ENCODE results near the gene GBP3. TPM values are rescaled to one million over a fixed set of nuclear protein-coding genes. Genes with fewer than 3 reads are reported as not detected.

Gene GBP3, protein sequence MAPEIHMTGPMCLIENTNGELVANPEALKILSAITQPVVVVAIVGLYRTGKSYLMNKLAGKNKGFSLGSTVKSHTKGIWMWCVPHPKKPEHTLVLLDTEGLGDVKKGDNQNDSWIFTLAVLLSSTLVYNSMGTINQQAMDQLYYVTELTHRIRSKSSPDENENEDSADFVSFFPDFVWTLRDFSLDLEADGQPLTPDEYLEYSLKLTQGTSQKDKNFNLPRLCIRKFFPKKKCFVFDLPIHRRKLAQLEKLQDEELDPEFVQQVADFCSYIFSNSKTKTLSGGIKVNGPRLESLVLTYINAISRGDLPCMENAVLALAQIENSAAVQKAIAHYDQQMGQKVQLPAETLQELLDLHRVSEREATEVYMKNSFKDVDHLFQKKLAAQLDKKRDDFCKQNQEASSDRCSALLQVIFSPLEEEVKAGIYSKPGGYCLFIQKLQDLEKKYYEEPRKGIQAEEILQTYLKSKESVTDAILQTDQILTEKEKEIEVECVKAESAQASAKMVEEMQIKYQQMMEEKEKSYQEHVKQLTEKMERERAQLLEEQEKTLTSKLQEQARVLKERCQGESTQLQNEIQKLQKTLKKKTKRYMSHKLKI
- total RNA-seq (2014; rRNA removed; shearing (Covaris generic)), result not detected in 2 replicates
- 0.13 TPM in 1 of 2 replicates, not detected in the other for polyA plus RNA-seq (2016; fragmentation: Nextera tagmentation; extraction: Ambion mirVana)
- long read RNA-seq, result 0 reads

- peak within 1 kb of the TSS; percentile 9; the same call in 1 of the 2 replicates for H3K27ac Mint-ChIP-seq
- H3K4me1 ChIP-seq (ENCODE audit: insufficient read depth), result no peaks in the 10 kb centered on the region; the same call in 1 of the 2 replicates
- H3K36me3 Mint-ChIP-seq (ENCODE audit: low read depth), result no peaks in the 10 kb centered on the region
- ATAC-seq, result peak; percentile 64
- no peaks in the 10 kb centered on the region for H3K79me2 ChIP-seq (replicated peaks; ENCODE audit: insufficient read depth)
- DNase-seq (ENCODE audit: low spot score), result no peak
- no peaks in the 10 kb centered on the region for H3F3A ChIP-seq (replicated peaks; ENCODE audit: low read depth)
- H3K4me3 ChIP-seq, result no peak within 1 kb of the TSS
- H2AFZ ChIP-seq, result peak within 1 kb of the TSS; percentile 72
- H3K9me2 ChIP-seq (ENCODE audit: insufficient read depth), result no peaks in the 10 kb centered on the region
- H3K27me3 Mint-ChIP-seq (ENCODE audit: insufficient read depth, low read depth, poor library complexity), result peaks cover 5% of the 10 kb centered on the region
- H3K27me3 ChIP-seq (ENCODE audit: insufficient read depth), result no peaks in the 10 kb centered on the region
- no peaks in the 10 kb centered on the region; the same call in 2 of the 3 replicates for H3K9me3 Mint-ChIP-seq
- no peak within 1 kb of the TSS for H3K27ac ChIP-seq (ENCODE audit: low read depth)
- H4K20me1 ChIP-seq (replicated peaks; ENCODE audit: insufficient read depth), result no peaks in the 10 kb centered on the region
- H3K4me1 Mint-ChIP-seq, result peaks cover 9% of the 10 kb centered on the region
- H3K4me2 ChIP-seq, result no peak within 1 kb of the TSS
- H3K4me3 Mint-ChIP-seq, result no peak within 1 kb of the TSS
- no peaks in the 10 kb centered on the region for H3K36me3 ChIP-seq (ENCODE audit: insufficient read depth)
- TF ChIP-seq STAT1 (IDR thresholded peaks at IDR 0.05; ENCODE audit: unreplicated experiment) (no peak), JUNB (IDR thresholded peaks at IDR 0.05; ENCODE audit: unreplicated experiment) (no peak), ZNF331 (CRISPR knock-in tag; IDR thresholded peaks at IDR 0.05; ENCODE audit: low read depth) (no peak), CTCF (conservative IDR thresholded peaks at IDR 0.05; ENCODE audit: low read depth in 2 of 2) (no peak), EZH2phosphoT487 (IDR thresholded peaks at IDR 0.05; ENCODE audit: unreplicated experiment) (no peak), NANOG (IDR thresholded peaks at IDR 0.05; ENCODE audit: borderline replicate concordance) (no peak), EZH2 (IDR thresholded peaks at IDR 0.05; ENCODE audit: low read depth, unreplicated experiment) (no peak), ZNF114 (CRISPR knock-in tag; IDR thresholded peaks at IDR 0.05) (no peak)
- TF ChIP-seq, protein P1, sequence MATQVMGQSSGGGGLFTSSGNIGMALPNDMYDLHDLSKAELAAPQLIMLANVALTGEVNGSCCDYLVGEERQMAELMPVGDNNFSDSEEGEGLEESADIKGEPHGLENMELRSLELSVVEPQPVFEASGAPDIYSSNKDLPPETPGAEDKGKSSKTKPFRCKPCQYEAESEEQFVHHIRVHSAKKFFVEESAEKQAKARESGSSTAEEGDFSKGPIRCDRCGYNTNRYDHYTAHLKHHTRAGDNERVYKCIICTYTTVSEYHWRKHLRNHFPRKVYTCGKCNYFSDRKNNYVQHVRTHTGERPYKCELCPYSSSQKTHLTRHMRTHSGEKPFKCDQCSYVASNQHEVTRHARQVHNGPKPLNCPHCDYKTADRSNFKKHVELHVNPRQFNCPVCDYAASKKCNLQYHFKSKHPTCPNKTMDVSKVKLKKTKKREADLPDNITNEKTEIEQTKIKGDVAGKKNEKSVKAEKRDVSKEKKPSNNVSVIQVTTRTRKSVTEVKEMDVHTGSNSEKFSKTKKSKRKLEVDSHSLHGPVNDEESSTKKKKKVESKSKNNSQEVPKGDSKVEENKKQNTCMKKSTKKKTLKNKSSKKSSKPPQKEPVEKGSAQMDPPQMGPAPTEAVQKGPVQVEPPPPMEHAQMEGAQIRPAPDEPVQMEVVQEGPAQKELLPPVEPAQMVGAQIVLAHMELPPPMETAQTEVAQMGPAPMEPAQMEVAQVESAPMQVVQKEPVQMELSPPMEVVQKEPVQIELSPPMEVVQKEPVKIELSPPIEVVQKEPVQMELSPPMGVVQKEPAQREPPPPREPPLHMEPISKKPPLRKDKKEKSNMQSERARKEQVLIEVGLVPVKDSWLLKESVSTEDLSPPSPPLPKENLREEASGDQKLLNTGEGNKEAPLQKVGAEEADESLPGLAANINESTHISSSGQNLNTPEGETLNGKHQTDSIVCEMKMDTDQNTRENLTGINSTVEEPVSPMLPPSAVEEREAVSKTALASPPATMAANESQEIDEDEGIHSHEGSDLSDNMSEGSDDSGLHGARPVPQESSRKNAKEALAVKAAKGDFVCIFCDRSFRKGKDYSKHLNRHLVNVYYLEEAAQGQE (IDR thresholded peaks at IDR 0.05; ENCODE audit: unreplicated experiment), result no peak
- TF ChIP-seq, protein P2, sequence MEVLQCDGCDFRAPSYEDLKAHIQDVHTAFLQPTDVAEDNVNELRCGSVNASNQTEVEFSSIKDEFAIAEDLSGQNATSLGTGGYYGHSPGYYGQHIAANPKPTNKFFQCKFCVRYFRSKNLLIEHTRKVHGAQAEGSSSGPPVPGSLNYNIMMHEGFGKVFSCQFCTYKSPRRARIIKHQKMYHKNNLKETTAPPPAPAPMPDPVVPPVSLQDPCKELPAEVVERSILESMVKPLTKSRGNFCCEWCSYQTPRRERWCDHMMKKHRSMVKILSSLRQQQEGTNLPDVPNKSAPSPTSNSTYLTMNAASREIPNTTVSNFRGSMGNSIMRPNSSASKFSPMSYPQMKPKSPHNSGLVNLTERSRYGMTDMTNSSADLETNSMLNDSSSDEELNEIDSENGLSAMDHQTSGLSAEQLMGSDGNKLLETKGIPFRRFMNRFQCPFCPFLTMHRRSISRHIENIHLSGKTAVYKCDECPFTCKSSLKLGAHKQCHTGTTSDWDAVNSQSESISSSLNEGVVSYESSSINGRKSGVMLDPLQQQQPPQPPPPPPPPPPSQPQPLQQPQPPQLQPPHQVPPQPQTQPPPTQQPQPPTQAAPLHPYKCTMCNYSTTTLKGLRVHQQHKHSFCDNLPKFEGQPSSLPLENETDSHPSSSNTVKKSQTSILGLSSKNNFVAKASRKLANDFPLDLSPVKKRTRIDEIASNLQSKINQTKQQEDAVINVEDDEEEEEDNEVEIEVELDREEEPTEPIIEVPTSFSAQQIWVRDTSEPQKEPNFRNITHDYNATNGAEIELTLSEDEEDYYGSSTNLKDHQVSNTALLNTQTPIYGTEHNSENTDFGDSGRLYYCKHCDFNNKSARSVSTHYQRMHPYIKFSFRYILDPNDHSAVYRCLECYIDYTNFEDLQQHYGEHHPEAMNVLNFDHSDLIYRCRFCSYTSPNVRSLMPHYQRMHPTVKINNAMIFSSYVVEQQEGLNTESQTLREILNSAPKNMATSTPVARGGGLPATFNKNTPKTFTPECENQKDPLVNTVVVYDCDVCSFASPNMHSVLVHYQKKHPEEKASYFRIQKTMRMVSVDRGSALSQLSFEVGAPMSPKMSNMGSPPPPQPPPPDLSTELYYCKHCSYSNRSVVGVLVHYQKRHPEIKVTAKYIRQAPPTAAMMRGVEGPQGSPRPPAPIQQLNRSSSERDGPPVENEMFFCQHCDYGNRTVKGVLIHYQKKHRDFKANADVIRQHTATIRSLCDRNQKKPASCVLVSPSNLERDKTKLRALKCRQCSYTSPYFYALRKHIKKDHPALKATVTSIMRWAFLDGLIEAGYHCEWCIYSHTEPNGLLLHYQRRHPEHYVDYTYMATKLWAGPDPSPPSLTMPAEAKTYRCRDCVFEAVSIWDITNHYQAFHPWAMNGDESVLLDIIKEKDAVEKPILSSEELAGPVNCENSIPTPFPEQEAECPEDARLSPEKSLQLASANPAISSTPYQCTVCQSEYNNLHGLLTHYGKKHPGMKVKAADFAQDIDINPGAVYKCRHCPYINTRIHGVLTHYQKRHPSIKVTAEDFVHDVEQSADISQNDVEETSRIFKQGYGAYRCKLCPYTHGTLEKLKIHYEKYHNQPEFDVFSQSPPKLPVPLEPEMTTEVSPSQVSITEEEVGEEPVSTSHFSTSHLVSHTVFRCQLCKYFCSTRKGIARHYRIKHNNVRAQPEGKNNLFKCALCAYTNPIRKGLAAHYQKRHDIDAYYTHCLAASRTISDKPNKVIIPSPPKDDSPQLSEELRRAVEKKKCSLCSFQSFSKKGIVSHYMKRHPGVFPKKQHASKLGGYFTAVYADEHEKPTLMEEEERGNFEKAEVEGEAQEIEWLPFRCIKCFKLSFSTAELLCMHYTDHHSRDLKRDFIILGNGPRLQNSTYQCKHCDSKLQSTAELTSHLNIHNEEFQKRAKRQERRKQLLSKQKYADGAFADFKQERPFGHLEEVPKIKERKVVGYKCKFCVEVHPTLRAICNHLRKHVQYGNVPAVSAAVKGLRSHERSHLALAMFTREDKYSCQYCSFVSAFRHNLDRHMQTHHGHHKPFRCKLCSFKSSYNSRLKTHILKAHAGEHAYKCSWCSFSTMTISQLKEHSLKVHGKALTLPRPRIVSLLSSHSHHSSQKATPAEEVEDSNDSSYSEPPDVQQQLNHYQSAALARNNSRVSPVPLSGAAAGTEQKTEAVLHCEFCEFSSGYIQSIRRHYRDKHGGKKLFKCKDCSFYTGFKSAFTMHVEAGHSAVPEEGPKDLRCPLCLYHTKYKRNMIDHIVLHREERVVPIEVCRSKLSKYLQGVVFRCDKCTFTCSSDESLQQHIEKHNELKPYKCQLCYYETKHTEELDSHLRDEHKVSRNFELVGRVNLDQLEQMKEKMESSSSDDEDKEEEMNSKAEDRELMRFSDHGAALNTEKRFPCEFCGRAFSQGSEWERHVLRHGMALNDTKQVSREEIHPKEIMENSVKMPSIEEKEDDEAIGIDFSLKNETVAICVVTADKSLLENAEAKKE (CRISPR knock-in tag; IDR thresholded peaks at IDR 0.05), result no peak
- TF ChIP-seq, protein P3, sequence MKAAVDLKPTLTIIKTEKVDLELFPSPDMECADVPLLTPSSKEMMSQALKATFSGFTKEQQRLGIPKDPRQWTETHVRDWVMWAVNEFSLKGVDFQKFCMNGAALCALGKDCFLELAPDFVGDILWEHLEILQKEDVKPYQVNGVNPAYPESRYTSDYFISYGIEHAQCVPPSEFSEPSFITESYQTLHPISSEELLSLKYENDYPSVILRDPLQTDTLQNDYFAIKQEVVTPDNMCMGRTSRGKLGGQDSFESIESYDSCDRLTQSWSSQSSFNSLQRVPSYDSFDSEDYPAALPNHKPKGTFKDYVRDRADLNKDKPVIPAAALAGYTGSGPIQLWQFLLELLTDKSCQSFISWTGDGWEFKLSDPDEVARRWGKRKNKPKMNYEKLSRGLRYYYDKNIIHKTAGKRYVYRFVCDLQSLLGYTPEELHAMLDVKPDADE (IDR thresholded peaks at IDR 0.05), result no peak
Observed at GRCh38 chr1:89022167-89022959, at the start of gene GBP3. GBP3 (minus strand) TSS chr1:89022866; CDS start chr1:89020721, 2,145 bp downstream.
